Measurements from ENCODE around the gene CASZ1. TPM values are rescaled to one million over a fixed set of nuclear protein-coding genes. Genes with fewer than 3 reads are reported as not detected.

Gene CASZ1
- total RNA-seq, 4 donors from 2014 or later = 0.88 to 6.8 (median 1.7) TPM

GRCh38 chr1:10614377-10615225, 181.8 kb downstream of the CASZ1 start:
- TF ChIP-seq CTCF (IDR thresholded peaks at IDR 0.05; ENCODE audit: low read depth) = no peak

GRCh38 chr1:10613861-10614260, 182.6 kb downstream of the CASZ1 start:
- no peak for TF ChIP-seq CTCF (IDR thresholded peaks at IDR 0.05; ENCODE audit: low read depth)

- no peak for TF ChIP-seq CTCF (IDR thresholded peaks at IDR 0.05; ENCODE audit: low read depth)
Observed at GRCh38 chr1:10613340-10613739, 183.1 kb downstream of the CASZ1 start.

GRCh38 chr1:10612436-10613160, 183.8 kb downstream of the CASZ1 start:
- no peak for TF ChIP-seq CTCF (IDR thresholded peaks at IDR 0.05; ENCODE audit: low read depth)

- TF ChIP-seq CTCF (IDR thresholded peaks at IDR 0.05; ENCODE audit: low read depth) = no peak
Observed at GRCh38 chr1:10610901-10611600, 185.4 kb downstream of the CASZ1 start.

- TF ChIP-seq CTCF (IDR thresholded peaks at IDR 0.05; ENCODE audit: low read depth) = no peak
Observed at GRCh38 chr1:10608690-10609089, 187.8 kb downstream of the CASZ1 start.

- TF ChIP-seq CTCF (IDR thresholded peaks at IDR 0.05; ENCODE audit: low read depth) = no peak
Observed at GRCh38 chr1:10607228-10607627, 189.2 kb downstream of the CASZ1 start.
